Ovary (tissue), 9 donors: ENCODE results near the gene CHSY3. TPM values are rescaled to one million over a fixed set of nuclear protein-coding genes. Genes with fewer than 3 reads are reported as not detected.

Source experiments
- DNase-seq, 5 donors: peaks; one replicate each; pipeline ENCODE4 v3.0.0-alpha.2; 2019 to 2020
- H3K27ac ChIP-seq, 2 donors: fragments of 200-600 bp; one replicate each; pipeline versions ENCODE4 v1.5.1 to v1.8.0; 2019 to 2022
- H3K27me3 ChIP-seq: fragments of 200-600 bp; one replicate; pipeline ENCODE4 v1.8.0; 2022
- H3K36me3 ChIP-seq: fragments of 200-600 bp; sonication (generic); one replicate; pipeline ENCODE4 v1.5.1; 2019
- H3K4me1 ChIP-seq: one replicate; pipeline ENCODE4 v1.8.1; 2013; ENCODE audit warnings: mild to moderate bottlenecking, moderate library complexity; ENCODE audit not compliant: insufficient read depth
- H3K4me3 ChIP-seq: fragments of 200-600 bp; sonication (generic); one replicate; pipeline ENCODE4 v1.5.1; 2017
- H3K9me3 ChIP-seq, 2 donors: fragments of 200-600 bp in 1 of 2; sonication (generic) in 1 of 2; one replicate each; pipeline versions ENCODE4 v1.5.1 to v1.8.1; 2013 to 2019; ENCODE audit warnings: mild to moderate bottlenecking in 1 of 2, moderate library complexity in 1 of 2
- CTCF ChIP-seq, 3 donors: fragments of 450-650 bp in 2 of 3; fragments of 200-600 bp in 1 of 3; IDR thresholded peaks; one replicate each; pipeline versions ENCODE4 v1.5.1 to v1.8.0; 2016 to 2022; ENCODE audit warnings: antibody characterized with exemption in 3 of 3, mild to moderate bottlenecking in 1 of 3
- EP300 ChIP-seq: sonication (generic); formaldehyde crosslinking; IDR thresholded peaks from one replicate; pipeline ENCODE4 v1.6.1; 2017; ENCODE audit warnings: antibody characterized with exemption
- POLR2A ChIP-seq: fragments of 450-650 bp; IDR thresholded peaks from one replicate; pipeline ENCODE4 v1.6.1; 2017; ENCODE audit warnings: antibody characterized with exemption, mild to moderate bottlenecking, moderate library complexity
- WGBS, 3 donors: extraction: QIAGEN DNeasy Blood & Tissue Kit in 1 of 3; methylation state at CpG; one replicate each; pipeline versions ENCODE4 v1.1.5 to v1.1.7; 2013 to 2017; 5-methylcytosine and 5-hydroxymethylcytosine counted together
- intact Hi-C, 4 donors: fragments of 100-400 bp; cut with DNase I; formaldehyde crosslinking; loops; one replicate each; pipeline versions ENCODE4 v1.11.0 to v1.15.1; 2022 to 2023
- polyA plus RNA-seq, 2 donors: library from polyadenylated mRNA; stranded (reverse); fragments of 200-250 nt in 1 of 2; fragments of 350-450 nt in 1 of 2; fragmentation: Illumina TruSeq in 1 of 2; extraction: RNeasy Lipid Tissue Mini Kit (QIAGEN cat#74804) in 1 of 2; gene quantifications; one replicate each; pipeline ENCODE4 v1.2.3, GENCODE V29; 2013 to 2014
- total RNA-seq, 7 donors: library from RNA; depleted of rRNA in 2 of 7; stranded (reverse); fragments of >200 nt in 2 of 7; fragmentation: NEBNext Ultra II Directional in 3 of 7; extraction: Animal tissue kit (Norgen Biotek cat#: 25700) in 3 of 7; gene quantifications; one replicate each; pipeline versions ENCODE4 v1.1.0 to v1.2.4, GENCODE V29; 2016 to 2023
- donor health status: DM: no; HTN: no; CAD: no; lungs with moderate emphysema.
- donor health status: DM: no; HTN: no; CAD: no.
- donor health status: Bipolar disorder and iron deficiency.
- donor health status: DM: yes; HTN: yes; CAD: no.
- donor health status: DM: no; HTN: no; CAD: no.
- donor health status: DM: yes; HTN: yes; CAD: no.

Gene CHSY3
- total and polyA plus RNA-seq, 9 donors: 0.13 to 5.5 (median 0.74) TPM

DNA sequence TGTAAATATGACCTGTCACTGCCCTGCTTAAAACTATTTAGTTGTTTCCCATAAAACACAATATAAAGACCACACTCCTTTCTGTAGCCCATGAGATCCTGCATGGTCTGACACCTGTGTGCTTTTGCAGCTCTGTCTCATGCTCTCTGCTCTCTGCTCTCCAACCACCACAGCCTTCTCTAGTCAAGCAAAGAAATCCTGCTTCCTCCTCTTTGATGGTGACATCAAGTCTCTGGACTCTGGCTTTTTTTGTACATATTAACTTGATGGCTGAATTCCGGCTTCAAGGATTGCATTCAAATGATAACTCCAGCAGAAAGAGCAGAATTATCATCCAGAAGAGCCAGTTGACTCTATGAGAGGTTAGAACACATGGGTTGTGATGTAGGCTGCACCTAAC lies 58.2 kb downstream of the CHSY3 start:
- no peak for DNase-seq
- no peaks in the 10 kb centered on the region for H3K27me3 ChIP-seq
- no peaks in the 10 kb centered on the region for H3K36me3 ChIP-seq
- no peaks in the 10 kb centered on the region for H3K4me1 ChIP-seq
- intact Hi-C loops: no loop called here
- H3K4me3 ChIP-seq: no peak overlapping the region
- H3K9me3 ChIP-seq: no peaks in the 10 kb centered on the region
- no peak for TF ChIP-seq CTCF (IDR thresholded peaks at IDR 0.05)
- TF ChIP-seq EP300: no peak
- no peak for TF ChIP-seq POLR2A
- H3K27ac ChIP-seq: no peak overlapping the region
- WGBS, 3 donors: 96 to 97% (median 97%) methylated on average over 1 of the region's 1 CpG

DNA sequence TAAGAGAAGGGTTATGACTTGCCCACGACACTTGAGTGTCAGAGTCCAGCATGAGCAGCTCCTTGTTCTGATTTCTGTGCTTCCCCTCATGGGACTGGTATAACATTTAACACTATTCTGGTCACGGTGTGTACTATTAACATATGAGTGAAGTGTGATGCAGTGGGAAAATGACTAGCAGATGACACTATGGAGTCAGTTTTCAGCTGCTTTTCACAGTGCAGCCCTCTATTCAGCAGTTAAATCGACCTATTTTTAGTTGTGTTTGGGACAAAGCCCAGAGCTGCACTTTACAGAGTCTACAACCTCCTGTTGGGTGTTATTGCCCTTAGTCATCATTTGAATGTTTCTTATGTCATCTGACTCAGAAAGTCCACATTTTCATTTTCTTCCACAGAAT lies 59.1 kb downstream of the CHSY3 start:
- H3K9me3 ChIP-seq: no peaks in the 10 kb centered on the region
- no peaks in the 10 kb centered on the region for H3K36me3 ChIP-seq
- no peak for DNase-seq
- no peak overlapping the region for H3K27ac ChIP-seq
- intact Hi-C loops: no loop called here
- TF ChIP-seq EP300: no peak
- TF ChIP-seq POLR2A: no peak
- TF ChIP-seq CTCF (IDR thresholded peaks at IDR 0.05): no peak
- H3K4me3 ChIP-seq: no peak overlapping the region
- no peaks in the 10 kb centered on the region for H3K4me1 ChIP-seq
- no peaks in the 10 kb centered on the region for H3K27me3 ChIP-seq
- 52 to 60% (median 56%) methylated on average over 3 of the region's 3 CpGs for WGBS, 3 donors

GRCh38 chr5:129966071-129966470 lies 61.8 kb downstream of the CHSY3 start:
- 87 to 92% (median 91%) methylated on average over 2 of the region's 2 CpGs for WGBS, 3 donors
- intact Hi-C loops: no loop called here

DNA sequence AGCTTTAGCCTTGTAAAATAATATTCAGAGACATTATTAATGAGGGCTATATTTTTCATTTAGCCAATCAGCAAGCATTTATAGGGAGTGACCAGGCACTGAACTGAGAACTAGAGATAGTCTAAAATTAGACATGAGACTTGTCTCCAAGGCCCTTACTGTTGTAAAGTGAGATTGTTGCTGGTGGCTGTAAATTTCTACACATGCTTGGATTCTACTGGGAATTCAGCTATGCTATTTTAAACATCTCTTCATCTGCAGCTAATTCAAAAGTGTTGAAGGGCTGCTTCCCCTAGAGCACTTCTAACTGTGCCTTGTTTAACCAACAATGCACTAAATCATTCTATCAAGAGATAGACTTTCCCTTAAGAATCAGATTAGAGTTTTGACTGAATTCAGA lies 67.4 kb downstream of the CHSY3 start:
- no peak overlapping the region for H3K27ac ChIP-seq
- no peaks in the 10 kb centered on the region for H3K27me3 ChIP-seq
- intact Hi-C loops: no loop called here
- H3K4me1 ChIP-seq: no peaks in the 10 kb centered on the region
- no peak overlapping the region for H3K4me3 ChIP-seq
- no peak for DNase-seq
- H3K36me3 ChIP-seq: no peaks in the 10 kb centered on the region
- H3K9me3 ChIP-seq: no peaks in the 10 kb centered on the region
- TF ChIP-seq EP300: no peak
- no peak for TF ChIP-seq CTCF (IDR thresholded peaks at IDR 0.05)
- no peak for TF ChIP-seq POLR2A

More at GRCh38 chr5:129966071-129966470, 61.8 kb downstream of the CHSY3 start:
- H3K4me3 ChIP-seq: no peak overlapping the region
- no peaks in the 10 kb centered on the region for H3K4me1 ChIP-seq
- TF ChIP-seq POLR2A: no peak
- TF ChIP-seq EP300: no peak
- TF ChIP-seq CTCF (IDR thresholded peaks at IDR 0.05): no peak
- DNase-seq: no peak
- H3K27ac ChIP-seq: no peak overlapping the region
- H3K27me3 ChIP-seq: no peaks in the 10 kb centered on the region
- H3K36me3 ChIP-seq: no peaks in the 10 kb centered on the region
- H3K9me3 ChIP-seq: no peaks in the 10 kb centered on the region
